Liver (tissue), 9 donors: Measurements from ENCODE around the gene CD300C. TPM values are rescaled to one million over a fixed set of nuclear protein-coding genes. Genes with fewer than 3 reads are reported as not detected.

Source experiments
- DNase-seq: peaks from one replicate; pipeline ENCODE4 v3.0.0-alpha.2; 2017; ENCODE audit warnings: low spot score
- H3K27ac ChIP-seq, 2 donors: one replicate each; pipeline ENCODE4 v1.7.0; 2013; ENCODE audit warnings: inconsistent platforms in 2 of 2, low read length in 2 of 2, control low read depth in 1 of 2, low read depth in 1 of 2, mild to moderate bottlenecking in 1 of 2
- H3K27me3 ChIP-seq, 4 donors: one replicate each; pipeline versions ENCODE4 v1.6.1 to v1.7.0; 2013; ENCODE audit warnings: low read length in 3 of 4, inconsistent platforms in 1 of 4, mild to moderate bottlenecking in 1 of 4, moderate library complexity in 1 of 4; ENCODE audit not compliant: control insufficient read depth in 4 of 4, insufficient read depth in 4 of 4
- H3K36me3 ChIP-seq, 4 donors: one replicate each; pipeline versions ENCODE4 v1.6.1 to v1.7.0; 2013; ENCODE audit warnings: low read length in 3 of 4, mild to moderate bottlenecking in 3 of 4, low read depth in 1 of 4, moderate library complexity in 1 of 4; ENCODE audit not compliant: control insufficient read depth in 4 of 4, insufficient read depth in 3 of 4
- H3K4me1 ChIP-seq, 4 donors: one replicate each; pipeline versions ENCODE4 v1.6.1 to v1.7.0; 2013; ENCODE audit warnings: low read length in 3 of 4, mild to moderate bottlenecking in 3 of 4, moderate library complexity in 1 of 4; ENCODE audit not compliant: control insufficient read depth in 4 of 4, insufficient read depth in 4 of 4
- H3K4me3 ChIP-seq, 3 donors: one replicate each; pipeline versions ENCODE4 v1.6.1 to v1.7.0; 2013; ENCODE audit warnings: low read length in 3 of 3, control low read depth in 1 of 3, low read depth in 1 of 3, mild to moderate bottlenecking in 1 of 3
- H3K9ac ChIP-seq, 2 donors: one replicate each; pipeline ENCODE4 v1.7.0; 2013; ENCODE audit warnings: low read length in 2 of 2, mild to moderate bottlenecking in 2 of 2, moderate library complexity in 2 of 2, control low read depth in 1 of 2, low read depth in 1 of 2
- H3K9me3 ChIP-seq, 4 donors: one replicate each; pipeline versions ENCODE4 v1.6.1 to v1.7.0; 2013; ENCODE audit warnings: low read length in 3 of 4; ENCODE audit not compliant: control insufficient read depth in 4 of 4
- FOXA1 ChIP-seq: IDR thresholded peaks from 2 replicates; pipeline ENCODE4 v1.6.1; 2016; ENCODE audit warnings: antibody characterized with exemption
- FOXA2 ChIP-seq: IDR thresholded peaks from 2 replicates; pipeline ENCODE4 v1.6.1; 2016; ENCODE audit warnings: antibody characterized with exemption
- GABPA ChIP-seq, 2 donors: IDR thresholded peaks in 1 of 2; conservative IDR thresholded peaks in 1 of 2; 2 replicates each; pipeline ENCODE4 v1.6.1; 2016; ENCODE audit warnings: antibody characterized with exemption in 2 of 2, mild to moderate bottlenecking in 1 of 2, moderate library complexity in 1 of 2
- JUND ChIP-seq, 2 donors: IDR thresholded peaks; 2 replicates each; pipeline ENCODE4 v1.6.1; 2016; ENCODE audit warnings: antibody characterized with exemption in 2 of 2
- NR2F2 ChIP-seq: IDR thresholded peaks from 2 replicates; pipeline ENCODE4 v1.6.1; 2016; ENCODE audit warnings: antibody characterized with exemption
- RAD21 ChIP-seq, 2 donors: IDR thresholded peaks; 2 replicates each; pipeline ENCODE4 v1.6.1; 2016; ENCODE audit warnings: antibody characterized with exemption in 2 of 2, mild to moderate bottlenecking in 2 of 2
- RXRA ChIP-seq, 2 donors: IDR thresholded peaks; 2 replicates each; pipeline ENCODE4 v1.6.1; 2017 to 2018; ENCODE audit warnings: antibody characterized with exemption in 2 of 2, mild to moderate bottlenecking in 1 of 2
- SP1 ChIP-seq: IDR thresholded peaks from 2 replicates; pipeline ENCODE4 v1.6.1; 2018; ENCODE audit warnings: antibody characterized with exemption, mild to moderate bottlenecking
- TAF1 ChIP-seq: conservative IDR thresholded peaks from 2 replicates; pipeline ENCODE4 v1.6.1; 2016; ENCODE audit warnings: antibody characterized with exemption, mild to moderate bottlenecking
- YY1 ChIP-seq: IDR thresholded peaks from 2 replicates; pipeline ENCODE4 v1.6.1; 2016; ENCODE audit warnings: antibody characterized with exemption, mild to moderate bottlenecking
- WGBS: extraction: QIAGEN DNeasy Blood & Tissue Kit; methylation state at CpG from one replicate; pipeline ENCODE4 v1.1.7; 2013; 5-methylcytosine and 5-hydroxymethylcytosine counted together
- polyA plus RNA-seq, 2 donors: library from polyadenylated mRNA; stranded (reverse) in 1 of 2; unstranded in 1 of 2; fragments of 200-250 nt in 1 of 2; fragments of >200 nt in 1 of 2; fragmentation: Nextera tagmentation in 1 of 2; extraction: Ambion mirVana in 1 of 2; gene quantifications; one replicate each; pipeline versions ENCODE4 v1.2.1 to v1.2.3, GENCODE V29; 2013 to 2015
- total RNA-seq, 2 donors: library from RNA; depleted of rRNA; stranded (reverse); fragments of >200 nt; gene quantifications; one replicate each; pipeline ENCODE4 v1.2.3, GENCODE V29; 2014
- TF ChIP-seq, protein P1 (sequence below): IDR thresholded peaks from 2 replicates; pipeline ENCODE4 v1.6.1; 2016; ENCODE audit warnings: antibody characterized with exemption
- TF ChIP-seq, protein P2 (sequence below): IDR thresholded peaks from 2 replicates; pipeline ENCODE4 v1.6.1; 2016; ENCODE audit warnings: antibody characterized with exemption
- TF ChIP-seq, protein P3 (sequence below): IDR thresholded peaks from 2 replicates; pipeline ENCODE4 v1.6.1; 2016; ENCODE audit warnings: antibody characterized with exemption, mild to moderate bottlenecking
- TF ChIP-seq, protein P4 (sequence below): fragments of 150-350 bp; IDR thresholded peaks from 2 replicates; pipeline ENCODE4 v1.5.1; 2017; ENCODE audit warnings: improper control_type of control experiment, low read depth, low read length; ENCODE audit not compliant: missing input control
- donor health status: healthy.
- donor health status: healthy.
- donor health status: healthy.
- donor health status: healthy.
- donor health status: healthy.

Gene CD300C
- total and polyA plus RNA-seq, 4 donors, result 0.17 to 1.5 (median 1.0) TPM

DNA sequence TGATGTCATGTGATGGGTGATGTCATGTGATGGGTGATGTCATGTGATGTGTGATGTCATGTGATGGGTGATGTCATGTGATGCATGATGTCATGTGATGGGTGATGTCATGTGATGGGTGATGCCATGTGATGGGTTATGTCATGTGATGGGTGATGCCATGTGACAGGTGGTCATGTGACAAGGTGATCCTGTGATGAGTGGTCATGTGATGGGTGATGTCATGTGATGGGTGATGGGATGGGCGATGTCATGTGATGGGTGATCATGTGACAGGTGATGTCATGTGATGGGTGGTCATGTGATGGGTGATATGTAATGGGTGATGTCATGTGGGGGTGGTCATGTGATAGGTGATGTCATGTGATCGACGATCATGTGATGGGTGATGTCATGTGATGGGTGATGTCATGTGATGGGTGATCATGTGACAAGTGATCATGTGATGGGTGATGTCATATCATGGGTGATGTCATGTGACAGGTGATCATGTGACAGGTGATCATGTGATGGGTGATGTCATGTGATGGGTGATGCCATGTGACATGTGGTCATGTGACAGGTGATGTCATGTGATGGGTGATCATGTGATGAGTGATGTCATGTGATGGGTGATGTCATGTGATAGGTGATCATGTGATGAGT is 31.8 kb downstream of the CD300C start:
- Histone ChIP-seq H3K9ac (no peak overlapping the region), H3K27me3 (no peaks in the 10 kb centered on the region), H3K4me3 (no peak overlapping the region), H3K9me3 (no peaks in the 10 kb centered on the region), H3K4me1 (no peaks in the 10 kb centered on the region), H3K27ac (no peak overlapping the region), H3K36me3 (no peaks in the 10 kb centered on the region)
- peak in 1 of 2 donors; percentile 74 for TF ChIP-seq JUND (IDR thresholded peaks at IDR 0.05)
- TF ChIP-seq FOXA1, result no peak
- no peak for TF ChIP-seq SP1
- TF ChIP-seq YY1, result no peak
- no peak for DNase-seq
- 92% methylated on average over 3 of the region's 3 CpGs for WGBS

DNA sequence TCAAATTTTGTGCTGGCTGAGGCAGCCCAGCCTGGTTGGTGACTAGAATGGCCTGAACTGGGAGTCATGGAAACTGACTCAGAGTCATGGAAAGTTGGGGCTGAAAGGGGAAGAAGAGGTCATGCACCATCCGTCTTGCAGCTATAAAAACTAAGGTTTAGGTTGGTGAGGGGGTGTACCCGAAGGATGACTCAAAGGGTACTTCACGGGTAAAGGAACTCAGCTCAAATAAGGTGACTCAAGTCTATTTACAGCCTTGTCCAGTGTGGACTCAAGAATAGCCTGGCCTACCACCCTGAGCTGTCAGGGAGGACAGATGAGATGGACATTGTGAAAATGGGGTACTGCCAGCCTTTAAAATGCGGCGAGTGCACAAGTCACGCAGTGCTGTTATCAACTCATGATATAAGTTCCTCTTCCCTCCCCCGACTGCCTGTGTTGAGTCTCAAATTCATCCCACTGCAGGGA is 33.3 kb downstream of the CD300C start:
- 81% methylated on average over 7 of the region's 7 CpGs for WGBS
- TF ChIP-seq, protein P1, sequence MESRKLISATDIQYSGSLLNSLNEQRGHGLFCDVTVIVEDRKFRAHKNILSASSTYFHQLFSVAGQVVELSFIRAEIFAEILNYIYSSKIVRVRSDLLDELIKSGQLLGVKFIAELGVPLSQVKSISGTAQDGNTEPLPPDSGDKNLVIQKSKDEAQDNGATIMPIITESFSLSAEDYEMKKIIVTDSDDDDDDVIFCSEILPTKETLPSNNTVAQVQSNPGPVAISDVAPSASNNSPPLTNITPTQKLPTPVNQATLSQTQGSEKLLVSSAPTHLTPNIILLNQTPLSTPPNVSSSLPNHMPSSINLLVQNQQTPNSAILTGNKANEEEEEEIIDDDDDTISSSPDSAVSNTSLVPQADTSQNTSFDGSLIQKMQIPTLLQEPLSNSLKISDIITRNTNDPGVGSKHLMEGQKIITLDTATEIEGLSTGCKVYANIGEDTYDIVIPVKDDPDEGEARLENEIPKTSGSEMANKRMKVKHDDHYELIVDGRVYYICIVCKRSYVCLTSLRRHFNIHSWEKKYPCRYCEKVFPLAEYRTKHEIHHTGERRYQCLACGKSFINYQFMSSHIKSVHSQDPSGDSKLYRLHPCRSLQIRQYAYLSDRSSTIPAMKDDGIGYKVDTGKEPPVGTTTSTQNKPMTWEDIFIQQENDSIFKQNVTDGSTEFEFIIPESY, result no peak
- TF ChIP-seq JUND (IDR thresholded peaks at IDR 0.05), result no peak
- TF ChIP-seq FOXA2, result no peak
- TF ChIP-seq, protein P2, sequence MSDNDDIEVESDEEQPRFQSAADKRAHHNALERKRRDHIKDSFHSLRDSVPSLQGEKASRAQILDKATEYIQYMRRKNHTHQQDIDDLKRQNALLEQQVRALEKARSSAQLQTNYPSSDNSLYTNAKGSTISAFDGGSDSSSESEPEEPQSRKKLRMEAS, result no peak
- no peak for TF ChIP-seq FOXA1
- TF ChIP-seq GABPA (IDR thresholded peaks at IDR 0.05 in 1 of 2, conservative IDR thresholded peaks at IDR 0.05 in 1 of 2), result no peak
- no peak for TF ChIP-seq RXRA (IDR thresholded peaks at IDR 0.05)
- TF ChIP-seq, protein P3, sequence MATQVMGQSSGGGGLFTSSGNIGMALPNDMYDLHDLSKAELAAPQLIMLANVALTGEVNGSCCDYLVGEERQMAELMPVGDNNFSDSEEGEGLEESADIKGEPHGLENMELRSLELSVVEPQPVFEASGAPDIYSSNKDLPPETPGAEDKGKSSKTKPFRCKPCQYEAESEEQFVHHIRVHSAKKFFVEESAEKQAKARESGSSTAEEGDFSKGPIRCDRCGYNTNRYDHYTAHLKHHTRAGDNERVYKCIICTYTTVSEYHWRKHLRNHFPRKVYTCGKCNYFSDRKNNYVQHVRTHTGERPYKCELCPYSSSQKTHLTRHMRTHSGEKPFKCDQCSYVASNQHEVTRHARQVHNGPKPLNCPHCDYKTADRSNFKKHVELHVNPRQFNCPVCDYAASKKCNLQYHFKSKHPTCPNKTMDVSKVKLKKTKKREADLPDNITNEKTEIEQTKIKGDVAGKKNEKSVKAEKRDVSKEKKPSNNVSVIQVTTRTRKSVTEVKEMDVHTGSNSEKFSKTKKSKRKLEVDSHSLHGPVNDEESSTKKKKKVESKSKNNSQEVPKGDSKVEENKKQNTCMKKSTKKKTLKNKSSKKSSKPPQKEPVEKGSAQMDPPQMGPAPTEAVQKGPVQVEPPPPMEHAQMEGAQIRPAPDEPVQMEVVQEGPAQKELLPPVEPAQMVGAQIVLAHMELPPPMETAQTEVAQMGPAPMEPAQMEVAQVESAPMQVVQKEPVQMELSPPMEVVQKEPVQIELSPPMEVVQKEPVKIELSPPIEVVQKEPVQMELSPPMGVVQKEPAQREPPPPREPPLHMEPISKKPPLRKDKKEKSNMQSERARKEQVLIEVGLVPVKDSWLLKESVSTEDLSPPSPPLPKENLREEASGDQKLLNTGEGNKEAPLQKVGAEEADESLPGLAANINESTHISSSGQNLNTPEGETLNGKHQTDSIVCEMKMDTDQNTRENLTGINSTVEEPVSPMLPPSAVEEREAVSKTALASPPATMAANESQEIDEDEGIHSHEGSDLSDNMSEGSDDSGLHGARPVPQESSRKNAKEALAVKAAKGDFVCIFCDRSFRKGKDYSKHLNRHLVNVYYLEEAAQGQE, result no peak
- no peak for TF ChIP-seq RAD21 (IDR thresholded peaks at IDR 0.05)
- no peak for TF ChIP-seq YY1
- no peak for TF ChIP-seq NR2F2
- TF ChIP-seq, protein P4, sequence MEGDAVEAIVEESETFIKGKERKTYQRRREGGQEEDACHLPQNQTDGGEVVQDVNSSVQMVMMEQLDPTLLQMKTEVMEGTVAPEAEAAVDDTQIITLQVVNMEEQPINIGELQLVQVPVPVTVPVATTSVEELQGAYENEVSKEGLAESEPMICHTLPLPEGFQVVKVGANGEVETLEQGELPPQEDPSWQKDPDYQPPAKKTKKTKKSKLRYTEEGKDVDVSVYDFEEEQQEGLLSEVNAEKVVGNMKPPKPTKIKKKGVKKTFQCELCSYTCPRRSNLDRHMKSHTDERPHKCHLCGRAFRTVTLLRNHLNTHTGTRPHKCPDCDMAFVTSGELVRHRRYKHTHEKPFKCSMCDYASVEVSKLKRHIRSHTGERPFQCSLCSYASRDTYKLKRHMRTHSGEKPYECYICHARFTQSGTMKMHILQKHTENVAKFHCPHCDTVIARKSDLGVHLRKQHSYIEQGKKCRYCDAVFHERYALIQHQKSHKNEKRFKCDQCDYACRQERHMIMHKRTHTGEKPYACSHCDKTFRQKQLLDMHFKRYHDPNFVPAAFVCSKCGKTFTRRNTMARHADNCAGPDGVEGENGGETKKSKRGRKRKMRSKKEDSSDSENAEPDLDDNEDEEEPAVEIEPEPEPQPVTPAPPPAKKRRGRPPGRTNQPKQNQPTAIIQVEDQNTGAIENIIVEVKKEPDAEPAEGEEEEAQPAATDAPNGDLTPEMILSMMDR, result no peak
- no peak for TF ChIP-seq TAF1
- H3K27ac ChIP-seq, result no peak overlapping the region

More for the DNA sequence above, 33.3 kb downstream of the CD300C start:
- no peaks in the 10 kb centered on the region for H3K27me3 ChIP-seq
- DNase-seq, result no peak
- H3K9me3 ChIP-seq, result no peaks in the 10 kb centered on the region
- no peak overlapping the region for H3K4me3 ChIP-seq
- no peaks in the 10 kb centered on the region for H3K4me1 ChIP-seq
- H3K36me3 ChIP-seq, result no peaks in the 10 kb centered on the region
- no peak overlapping the region for H3K9ac ChIP-seq
